Measurements from ENCODE around the gene GLTPD2.
A peak's percentile ranks its signal among the peaks of the same experiment; 100 is the strongest.

GLTPD2 gene

DNA sequence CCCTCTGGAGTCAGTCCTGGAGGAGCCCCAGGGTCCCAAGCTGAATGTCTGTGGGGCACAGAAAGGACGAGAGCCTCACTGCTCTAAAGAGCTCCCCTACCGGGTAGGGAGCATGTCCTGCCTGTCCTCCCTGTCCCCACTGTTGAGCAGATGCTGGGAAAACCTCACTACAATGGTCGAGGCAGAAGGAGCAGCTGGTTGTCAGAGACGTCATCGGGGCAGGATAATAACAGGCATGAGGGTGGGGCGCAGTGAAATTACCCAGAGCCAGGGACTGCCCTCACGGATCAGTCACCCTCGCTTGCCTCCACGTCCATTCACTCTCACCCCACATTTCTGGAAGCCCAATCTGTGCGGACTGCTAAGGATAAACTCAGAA is 16.5 kb upstream of the GLTPD2 start:
- DNase-seq: no peak

DNA sequence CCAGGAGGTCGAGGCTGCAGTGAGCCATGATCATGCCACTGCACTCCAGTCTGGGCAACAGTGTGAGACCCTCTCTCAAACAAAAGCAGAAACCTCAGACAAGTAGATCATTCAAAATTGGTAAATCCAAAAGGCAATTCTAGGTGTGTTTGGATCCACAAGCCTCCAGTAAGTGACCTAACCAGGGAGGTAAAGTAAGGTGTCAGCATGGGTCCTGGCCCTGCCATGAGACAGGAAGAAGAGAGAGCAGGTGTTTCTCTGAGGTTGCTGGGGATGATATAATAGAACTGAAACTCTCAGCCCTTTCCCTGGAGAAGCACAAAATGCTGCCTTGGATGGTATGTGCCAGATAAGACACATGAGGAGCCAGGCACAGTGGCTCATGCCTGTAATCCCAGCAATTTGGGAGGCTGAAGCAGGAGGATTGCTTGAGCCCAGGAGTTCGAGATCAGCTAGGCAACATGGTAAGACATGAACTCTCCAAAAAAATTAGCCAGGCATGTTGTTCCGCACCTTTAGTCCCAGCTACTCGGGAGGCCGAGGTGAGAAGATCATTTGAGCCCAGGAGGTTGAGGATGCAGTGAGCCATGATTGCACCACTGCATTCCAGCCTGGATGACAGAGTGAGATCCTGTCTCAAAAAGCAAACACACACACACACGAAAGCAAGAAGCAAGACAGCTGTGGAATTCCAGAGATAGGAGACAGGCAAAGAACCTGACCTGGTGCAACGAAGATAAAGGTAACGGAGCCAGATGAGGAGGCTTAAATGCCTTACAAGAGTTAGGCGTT is 10.6 kb upstream of the GLTPD2 start:
- DNase-seq: no peak

DNA sequence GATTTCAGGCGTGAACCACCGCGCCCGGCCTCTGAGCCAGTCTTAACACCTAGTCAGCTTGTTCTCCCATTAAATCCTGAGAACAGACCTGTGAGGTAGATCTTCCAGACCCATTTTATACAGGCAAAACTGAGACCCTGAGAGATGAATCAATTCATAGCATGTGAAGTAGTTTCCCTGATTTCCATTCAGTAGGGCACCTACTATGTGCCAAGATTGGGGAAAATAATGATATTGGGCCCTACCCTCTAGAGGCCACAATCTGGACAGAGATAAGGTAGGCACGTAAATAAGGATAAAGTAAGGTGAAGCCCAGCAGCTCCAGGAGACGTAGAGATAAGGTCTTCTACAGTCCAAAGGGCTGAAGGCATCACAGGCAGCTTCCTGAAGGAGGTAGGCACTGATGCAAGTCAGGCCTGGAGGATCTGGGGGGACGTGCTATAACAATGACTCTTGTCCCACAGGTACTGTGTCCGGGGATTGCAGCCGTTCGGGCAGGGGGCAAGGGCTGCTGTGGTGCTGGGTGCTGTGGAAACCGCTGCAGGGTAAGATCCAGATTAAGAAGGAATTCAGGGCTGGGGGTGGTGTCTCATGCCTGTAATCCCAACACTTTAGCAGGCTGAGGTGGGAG is 8.3 kb upstream of the GLTPD2 start:
- DNase-seq: no peak

DNA sequence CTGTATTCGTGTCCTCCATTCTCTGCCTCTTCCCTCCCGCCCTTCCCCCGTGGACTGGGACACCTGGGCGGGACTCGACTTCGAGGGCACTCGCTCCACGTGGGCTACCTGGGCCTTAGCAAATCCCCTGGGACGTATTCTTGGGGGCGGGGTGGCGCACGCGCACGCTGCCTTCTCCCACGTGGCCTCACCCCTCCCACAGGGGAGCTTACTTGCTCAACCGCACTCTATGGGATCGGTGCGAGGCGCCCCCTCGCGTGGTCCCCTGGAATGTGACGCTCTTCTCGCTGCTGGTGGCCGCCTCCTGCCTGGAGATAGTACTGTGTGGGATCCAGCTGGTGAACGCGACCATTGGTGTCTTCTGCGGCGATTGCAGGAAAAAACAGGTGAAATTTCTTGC is 6.1 kb upstream of the GLTPD2 start:
- no peak for DNase-seq

DNA sequence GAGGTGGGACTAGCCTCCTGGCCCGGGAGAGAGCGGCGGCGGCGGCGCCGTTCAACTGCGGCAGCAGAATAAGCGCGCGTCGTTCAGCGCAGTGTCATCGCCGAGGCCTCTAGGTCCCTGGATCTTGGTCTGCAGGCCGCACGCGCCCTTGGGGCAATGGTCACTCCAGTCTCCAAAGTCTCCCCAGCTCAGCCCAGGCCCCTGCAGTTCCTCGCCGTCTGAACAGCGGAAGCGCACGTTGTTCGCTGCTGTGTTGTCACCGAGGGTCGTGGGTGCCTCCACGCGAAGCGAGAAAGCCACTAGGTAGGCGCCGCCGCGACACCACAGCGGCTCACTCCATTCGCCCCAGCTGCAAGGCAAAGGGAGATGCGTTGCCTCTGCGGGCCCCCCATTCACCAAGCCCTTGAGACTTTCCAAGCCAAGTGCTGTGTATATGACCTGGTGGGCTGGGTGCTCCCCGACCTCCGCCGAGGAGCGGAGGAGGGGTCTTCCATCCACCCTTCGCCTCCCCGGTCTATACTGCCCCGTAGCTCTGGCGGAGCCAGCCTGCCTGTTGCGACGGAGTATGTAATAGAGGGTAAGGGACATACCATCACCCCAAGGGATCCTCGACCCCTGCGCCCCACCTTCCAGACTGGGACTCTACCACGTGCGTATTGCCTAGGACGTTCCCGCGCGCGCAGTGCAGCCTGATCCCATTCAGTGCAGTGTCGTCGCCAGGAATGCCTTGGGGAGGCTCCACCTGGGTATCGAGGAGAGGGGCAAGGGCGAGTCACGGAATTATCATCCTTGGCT is 3.3 kb upstream of the GLTPD2 start:
- no peak for DNase-seq

DNA sequence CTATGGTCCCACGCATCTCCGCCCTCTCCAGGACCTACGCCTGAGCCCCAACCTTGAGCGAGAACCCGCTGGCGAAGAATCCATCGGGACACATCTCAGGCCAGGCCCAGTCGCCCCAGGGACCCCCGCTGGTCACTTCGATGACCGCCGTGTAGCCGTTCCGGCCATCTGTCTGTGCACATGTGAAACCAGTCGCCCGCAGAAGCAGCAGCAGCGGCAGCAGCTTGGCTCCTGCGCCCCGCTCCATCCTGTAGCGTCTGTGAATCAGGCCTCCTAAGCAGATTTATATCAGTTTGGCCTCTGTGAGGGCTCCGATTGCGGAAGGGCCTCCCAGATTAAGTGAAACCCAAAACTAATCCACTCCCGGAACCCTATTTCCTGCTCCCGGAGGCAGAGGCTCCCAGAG is 2.7 kb upstream of the GLTPD2 start, which contains the start of gene VMO1:
VMO1 (minus strand) TSS at position 259 of the 406 bp plus-strand sequence; CDS start at position 247, 12 bp downstream.
- no peak for DNase-seq

DNA sequence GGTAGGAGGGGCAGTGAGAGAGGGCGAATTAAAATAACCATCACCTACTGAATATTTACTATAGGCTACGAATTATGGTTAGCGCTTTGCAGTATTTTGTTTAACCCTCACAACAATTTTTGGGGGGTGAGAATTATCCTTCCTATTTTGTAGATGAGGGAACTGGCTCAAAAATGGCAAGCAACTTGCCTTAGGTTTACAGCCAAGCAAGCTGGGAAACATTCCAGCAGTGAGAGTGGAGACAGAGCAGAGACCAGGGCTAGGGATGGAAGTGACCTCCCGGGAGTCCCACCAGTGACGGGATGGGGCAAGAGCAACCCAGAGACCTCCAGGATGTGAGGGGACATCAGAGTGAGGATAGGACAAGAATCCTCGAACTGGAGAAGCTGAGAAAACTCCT is 2.2 kb upstream of the GLTPD2 start:
- DNase-seq: no peak

DNA sequence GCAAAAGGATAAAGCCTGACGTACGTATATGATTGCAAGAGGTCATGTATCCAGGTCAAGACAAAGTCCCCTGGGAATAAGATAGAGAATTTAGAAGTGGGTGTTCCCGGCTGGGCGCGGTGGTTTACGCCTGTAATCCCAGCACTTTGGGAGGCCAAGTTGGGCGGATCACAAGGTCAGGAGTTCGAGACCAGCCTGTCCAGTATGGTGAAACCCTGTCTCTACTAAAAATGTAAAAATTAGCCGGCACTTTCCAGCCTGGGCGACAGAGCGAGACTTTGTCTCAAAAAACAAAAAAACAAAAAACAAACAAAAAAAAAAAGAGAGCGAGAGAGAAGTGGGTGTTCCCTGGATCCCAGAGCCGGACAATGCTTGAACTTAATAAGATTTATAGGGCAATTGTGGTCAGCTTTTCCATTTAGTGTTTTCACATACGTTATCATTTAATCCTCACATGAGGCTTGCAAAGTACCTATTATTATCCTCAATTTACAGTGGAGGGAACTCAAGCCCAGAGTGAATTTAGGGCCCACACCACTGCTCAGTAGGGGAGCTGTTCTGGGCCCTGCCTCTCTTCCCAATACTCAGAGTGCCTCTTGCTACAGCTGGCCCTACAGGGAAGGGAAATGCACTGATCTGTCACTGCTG is 481 bp upstream of the GLTPD2 start:
- DNase-seq: no peak

DNA sequence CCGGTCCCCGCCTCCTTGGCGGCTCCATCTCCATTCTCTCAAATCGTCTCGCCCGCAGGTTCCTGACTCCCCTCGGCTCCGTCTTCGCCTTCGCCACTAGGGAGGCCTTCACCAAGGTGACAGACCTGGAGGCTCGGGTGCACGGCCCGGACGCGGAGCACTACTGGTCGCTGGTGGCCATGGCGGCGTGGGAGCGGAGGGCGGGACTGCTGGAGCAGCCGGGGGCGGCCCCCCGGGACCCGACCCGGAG is 862 bp downstream of the GLTPD2 start:
- DNase-seq: no peak

DNA sequence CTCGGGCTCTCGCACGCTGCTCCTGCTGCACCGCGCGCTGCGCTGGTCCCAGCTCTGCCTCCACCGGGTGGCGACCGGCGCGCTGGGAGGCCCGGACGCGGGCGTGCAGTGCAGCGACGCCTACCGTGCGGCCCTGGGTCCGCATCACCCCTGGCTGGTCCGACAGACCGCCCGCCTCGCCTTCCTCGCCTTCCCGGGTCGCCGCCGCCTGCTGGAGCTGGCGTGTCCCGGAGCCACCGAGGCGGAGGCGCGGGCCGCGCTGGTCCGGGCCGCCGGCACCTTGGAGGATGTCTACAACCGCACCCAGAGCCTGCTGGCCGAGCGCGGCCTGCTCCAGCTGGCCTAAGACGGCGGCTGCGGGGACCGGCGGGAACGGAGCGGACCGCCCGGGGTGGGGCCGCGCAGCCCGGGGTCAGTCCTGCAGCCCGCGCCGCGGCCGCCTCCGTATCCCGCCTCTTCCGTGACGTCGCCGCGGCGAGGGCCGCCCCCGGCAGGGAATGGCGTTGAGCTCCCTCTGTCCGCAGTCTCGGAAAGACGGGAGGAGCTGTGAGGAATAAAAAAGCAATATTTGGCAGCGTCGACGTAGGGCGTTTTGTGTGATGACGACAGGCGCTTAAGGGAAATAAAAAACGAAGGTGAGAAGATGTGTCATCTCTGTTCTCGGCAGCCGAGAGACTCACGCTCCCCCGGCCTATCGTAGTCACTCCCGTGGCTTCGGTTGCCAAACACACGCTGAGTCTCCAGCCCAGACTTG is 1.4 kb downstream of the GLTPD2 start:
- peak; percentile 74 to 91 for DNase-seq

DNA sequence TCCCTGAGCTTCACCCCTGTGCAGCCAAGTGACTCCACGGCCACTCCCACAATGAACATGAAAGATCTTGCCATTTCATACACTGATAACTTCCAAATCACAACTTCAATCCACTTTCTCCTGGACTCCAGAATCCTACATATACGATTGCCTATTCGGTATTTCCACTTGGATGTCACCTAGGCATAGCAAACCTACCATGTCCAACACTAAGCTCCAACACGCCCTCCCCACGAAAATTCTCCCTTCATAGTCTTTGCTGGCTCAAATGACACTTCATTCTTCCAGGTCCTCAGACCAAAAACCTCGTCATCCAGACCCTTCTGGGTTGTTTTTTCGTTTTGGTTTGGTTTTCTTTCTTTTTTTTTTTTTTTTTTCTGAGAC is 1.9 kb downstream of the GLTPD2 start:
- no peak for DNase-seq

DNA sequence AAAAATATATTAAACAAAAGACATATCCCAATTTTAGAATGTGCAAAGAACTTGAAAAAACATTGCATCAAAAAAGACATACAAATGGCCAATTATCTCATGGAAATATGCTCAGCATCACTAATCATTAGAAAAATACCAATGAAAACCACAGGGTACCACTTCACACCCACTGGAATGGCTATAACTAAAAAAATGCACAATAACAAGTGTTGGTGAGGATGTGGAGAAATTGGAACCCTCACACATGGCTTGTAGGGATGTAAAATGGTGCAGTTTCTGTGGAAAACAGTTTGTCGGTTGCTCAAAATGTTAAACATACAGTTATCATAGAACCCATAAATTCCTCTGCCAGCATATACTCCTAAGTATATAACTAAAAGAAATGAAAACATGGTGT is 6.4 kb downstream of the GLTPD2 start:
- no peak for DNase-seq

DNA sequence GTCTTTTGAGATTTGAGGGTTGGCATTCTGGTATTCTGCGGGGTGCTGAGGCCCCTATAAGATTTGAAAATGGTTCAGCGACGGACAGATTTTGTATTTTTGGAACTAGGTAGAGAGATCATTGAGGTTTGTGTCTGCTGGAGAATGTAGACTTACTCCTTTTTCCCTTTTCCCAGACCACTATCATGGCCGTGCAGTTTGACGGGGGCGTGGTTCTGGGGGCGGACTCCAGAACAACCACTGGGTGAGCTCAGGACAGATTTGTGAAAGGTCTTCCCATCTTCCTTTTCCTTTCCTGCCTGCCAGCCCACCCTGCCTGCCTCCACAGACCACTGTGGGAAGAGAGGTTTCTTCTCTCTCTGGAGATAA is 7.8 kb downstream of the GLTPD2 start:
- peak in 1 of 2 experiments; percentile 39 for DNase-seq

DNA sequence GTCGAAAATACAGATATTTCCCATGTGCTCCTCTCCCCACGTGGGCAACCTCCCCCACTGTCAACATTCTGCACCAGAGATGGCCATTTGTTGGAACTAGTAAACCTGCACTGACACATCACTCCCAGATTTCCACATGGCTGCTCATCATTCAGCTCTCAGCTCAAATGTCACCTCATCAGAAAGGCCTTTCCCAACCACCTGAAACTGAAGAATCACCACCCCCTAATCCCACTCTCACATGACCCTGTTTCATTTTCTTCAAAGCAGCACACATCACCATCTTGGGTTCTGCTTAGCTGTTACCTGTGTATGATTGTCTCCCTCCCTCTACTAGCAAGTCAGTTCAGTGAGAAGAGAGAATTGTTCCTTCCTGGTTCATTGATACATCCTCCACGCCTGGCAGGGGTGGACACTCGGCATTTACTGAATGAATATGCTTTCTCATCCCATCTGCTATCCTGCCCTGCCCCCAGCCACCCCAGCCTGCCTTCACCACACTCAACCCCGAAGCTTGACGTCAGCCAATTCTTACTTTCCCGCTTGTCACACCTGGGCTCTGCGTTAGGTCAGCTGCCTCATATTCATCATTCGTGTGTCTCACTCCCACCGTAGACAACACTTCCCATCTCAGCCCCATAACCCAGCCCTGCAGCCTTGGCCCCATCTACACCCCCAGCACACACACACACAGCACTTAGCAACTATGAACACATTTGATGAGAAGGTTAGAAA is 11.9 kb downstream of the GLTPD2 start:
- no peak for DNase-seq

DNA sequence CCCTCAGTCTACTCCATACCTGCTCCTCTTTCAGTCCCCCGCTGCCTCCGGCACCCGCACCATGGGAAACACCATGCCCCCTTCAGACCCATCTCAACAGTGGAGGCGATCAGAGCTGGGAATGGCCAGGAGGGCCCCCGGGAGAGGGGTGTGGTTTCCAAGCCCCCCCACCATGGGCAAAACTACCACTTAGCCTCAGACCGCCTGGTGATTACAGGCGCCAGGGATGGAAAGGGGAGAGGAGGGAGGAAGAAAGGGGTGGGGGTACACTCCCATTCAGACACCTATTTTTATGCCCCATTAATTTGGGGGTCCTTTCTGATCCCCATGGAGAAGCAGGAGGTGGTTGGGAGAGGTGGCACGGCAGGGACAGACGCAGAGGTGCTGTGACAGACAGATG is 13.5 kb downstream of the GLTPD2 start, which contains the start of gene C17orf114:
C17orf114 (minus strand) TSS at position 101 of the 400 bp plus-strand sequence.
- DNase-seq: no peak

DNA sequence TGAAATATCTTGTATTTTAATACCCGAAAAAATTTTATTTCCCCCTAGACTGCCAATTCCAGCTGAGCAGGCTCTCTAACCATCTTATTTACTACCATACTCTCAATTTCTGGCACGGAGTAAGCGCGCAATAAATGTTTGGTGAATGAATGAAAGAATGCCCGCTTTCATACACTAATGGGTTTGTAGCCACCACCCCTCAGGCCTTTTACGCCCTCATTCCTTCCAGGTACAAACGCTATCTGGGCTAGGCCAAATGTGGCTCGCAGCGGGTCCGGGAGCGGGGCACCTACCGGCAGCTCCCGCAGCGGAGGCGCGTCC is 17.7 kb downstream of the GLTPD2 start:
- DNase-seq: no peak

DNA sequence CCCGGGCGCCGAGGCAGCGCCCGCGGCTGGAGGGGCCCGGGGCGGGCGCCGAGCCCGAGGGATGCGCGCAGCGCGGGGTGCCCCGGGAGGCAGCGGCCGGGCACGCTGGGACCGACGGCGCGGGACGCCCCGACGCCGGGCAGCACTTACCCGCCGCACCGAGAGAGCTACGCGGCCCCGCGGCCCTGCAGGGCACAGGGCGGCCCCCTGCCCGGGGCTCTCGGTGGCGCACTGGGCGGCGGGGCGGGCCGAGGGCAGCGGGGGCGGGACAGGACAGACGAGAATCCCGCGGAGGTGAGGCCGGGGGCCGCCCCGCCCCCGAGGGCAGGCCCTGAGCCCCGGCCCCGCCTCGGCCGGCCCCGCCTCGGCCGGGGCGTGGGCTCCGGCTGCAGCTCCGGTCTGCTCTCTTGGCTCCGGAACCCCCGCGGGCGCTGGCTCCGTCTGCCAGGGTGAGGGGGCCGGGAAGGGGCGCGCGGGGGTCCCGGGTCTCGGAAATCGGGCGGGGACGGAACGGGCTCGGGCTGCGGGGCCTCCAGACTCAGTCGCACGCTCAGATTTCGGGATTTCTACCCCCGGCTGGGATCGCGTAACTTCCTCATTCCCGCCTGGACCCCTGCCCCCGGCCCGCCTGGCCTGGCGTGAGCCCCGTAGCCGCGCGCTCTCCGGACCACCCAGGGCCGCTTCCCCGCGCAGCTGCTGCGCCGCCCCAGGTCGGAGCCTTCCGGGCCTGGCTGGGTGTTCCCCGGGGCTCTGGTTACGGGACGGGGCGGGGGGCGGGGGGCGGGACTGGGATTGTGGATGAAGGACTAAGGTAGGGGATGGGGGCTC is 18.2 kb downstream of the GLTPD2 start, which contains the start of gene PLD2:
PLD2 (plus strand) TSS at position 376 of the 828 bp plus-strand sequence. CDS start 621 bp downstream, outside the sequence.
- DNase-seq: peak; percentile 41 to 73

DNA sequence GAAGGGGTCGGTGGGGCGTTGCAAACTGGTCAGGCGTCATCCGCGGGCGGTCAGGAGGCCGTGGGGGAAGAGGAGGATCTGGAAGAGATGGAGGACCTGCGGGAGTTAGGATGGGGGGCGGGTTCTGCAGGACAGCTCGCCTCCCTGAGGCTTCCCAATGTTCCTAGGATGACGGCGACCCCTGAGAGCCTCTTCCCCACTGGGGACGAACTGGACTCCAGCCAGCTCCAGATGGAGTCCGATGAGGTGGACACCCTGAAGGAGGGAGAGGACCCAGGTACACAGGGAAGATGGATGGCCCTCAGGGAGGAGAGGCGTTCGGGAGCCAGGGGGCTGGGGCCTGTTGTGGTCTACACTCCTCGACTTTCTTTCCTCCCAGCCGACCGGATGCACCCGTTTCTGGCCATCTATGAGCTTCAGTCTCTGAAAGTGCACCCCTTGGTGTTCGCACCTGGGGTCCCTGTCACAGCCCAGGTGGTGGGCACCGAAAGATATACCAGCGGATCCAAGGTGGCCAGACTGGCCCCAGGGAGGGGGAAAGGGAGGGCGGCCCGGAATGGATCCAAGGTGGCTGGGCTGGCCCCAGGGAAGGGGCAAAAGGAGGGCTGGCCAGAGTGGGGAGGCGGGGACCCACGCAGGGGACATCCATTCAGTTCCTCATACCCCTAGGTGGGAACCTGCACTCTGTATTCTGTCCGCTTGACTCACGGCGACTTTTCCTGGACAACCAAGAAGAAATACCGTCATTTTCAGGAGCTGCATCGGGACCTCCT is 19.0 kb downstream of the GLTPD2 start:
- no peak for DNase-seq

DNA sequence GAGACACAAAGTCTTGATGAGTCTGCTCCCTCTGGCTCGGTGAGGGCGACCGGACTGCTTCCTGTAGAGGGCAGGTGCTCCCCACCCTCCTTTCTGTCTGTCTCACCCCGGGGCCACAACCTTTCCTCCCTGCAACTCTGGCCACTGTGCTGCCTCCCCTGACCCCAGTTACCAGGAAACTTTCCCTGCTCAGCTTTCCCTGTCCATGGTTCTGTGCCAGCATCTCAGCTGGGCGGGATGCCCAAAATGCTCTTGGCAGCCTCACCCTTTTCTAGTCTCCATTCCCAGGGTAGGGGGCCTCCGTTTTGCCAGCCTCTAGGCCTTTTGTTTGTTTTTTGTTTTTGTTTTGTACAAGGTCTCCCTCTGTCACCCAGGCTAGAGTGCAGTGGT is 19.6 kb downstream of the GLTPD2 start:
- DNase-seq: no peak

DNA sequence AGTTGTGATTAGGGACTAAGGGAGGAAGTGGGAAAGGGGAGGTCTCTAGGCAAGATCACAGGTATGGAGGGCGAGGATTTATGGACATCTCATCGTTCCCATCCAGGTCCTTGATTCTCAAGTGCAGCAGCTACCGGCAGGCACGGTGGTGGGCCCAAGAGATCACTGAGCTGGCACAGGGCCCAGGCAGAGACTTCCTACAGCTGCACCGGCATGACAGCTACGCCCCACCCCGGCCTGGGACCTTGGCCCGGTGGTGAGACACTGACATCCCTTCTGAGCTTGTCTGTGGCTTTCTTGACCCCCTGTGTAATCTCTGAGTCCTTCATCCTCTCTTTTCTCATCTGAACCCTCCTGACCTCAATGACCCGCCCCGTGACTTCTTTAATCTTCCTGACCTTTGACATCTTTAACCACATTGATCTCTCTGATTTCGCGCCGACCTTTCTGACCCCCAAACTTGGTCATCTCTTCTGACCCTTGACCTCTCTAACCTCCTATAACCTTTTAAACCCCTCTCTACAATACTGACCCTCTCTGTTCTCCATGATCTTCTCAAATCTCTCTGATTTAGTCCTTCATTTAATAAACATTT is 22.0 kb downstream of the GLTPD2 start:
- no peak for DNase-seq

Data from SW 1271 (cell line).